Measurements from ENCODE around the gene INTS11. TPM values are rescaled to one million over a fixed set of nuclear protein-coding genes. Genes with fewer than 3 reads are reported as not detected.
A peak's percentile ranks its signal among the peaks of the same experiment; 100 is the strongest.
"Not testable (repeated sequence)": the region's sequence is repeated elsewhere in the genome, so short reads cannot be mapped to it uniquely, and the experiment has no call there.

The INTS11 gene
- total RNA-seq, 1 experiment from 2014 or later, result 85.4 TPM

DNA sequence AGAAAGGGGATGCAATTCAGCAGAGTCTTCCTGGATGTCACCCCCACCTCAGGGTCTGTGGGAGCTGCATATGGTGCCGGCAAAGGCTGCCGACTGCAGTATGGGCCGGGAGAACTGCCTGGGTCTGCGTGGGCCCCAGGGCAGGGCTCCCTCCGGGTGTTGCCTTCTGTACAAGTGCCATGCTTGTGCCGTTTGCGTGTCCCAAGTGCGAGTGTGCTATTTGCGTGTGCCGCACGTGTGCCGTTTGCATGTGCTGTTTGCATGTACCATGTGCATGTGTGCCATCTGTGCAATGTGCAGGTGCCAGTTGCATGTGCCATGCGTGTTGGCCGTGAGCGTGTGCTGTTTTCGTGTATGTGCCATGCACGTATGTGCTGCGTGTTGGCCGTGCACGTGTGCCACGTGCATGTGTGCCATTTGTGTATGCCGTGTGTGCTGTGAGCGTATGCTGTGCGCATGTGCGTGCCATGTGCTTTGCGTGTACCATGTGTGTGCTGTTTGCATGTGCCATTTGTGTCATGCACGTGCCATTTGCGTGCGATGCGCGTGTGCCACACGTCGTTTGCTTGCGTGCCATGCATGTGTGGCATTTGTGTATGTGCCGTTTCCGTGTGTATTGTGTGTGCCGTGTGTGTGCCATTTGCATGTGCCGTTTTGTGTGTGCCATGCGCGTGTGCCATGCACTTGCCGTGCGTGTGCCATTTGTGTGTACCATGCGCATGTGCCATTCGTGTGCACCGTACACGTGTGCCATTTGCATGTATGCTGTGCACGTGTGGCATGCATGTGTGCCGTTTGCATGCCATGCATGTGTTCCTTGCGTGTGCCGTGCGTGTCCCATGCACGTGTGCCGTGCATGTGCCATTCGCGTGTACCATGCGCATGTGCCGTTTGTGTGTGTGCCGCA, 5.1 kb upstream of the INTS11 start:
- DNase-seq (ENCODE audit: low read depth), result no peak

GRCh38 chr1:1328254-1328653, 3.8 kb upstream of the INTS11 start:
- no peak for DNase-seq (ENCODE audit: low read depth)

DNA sequence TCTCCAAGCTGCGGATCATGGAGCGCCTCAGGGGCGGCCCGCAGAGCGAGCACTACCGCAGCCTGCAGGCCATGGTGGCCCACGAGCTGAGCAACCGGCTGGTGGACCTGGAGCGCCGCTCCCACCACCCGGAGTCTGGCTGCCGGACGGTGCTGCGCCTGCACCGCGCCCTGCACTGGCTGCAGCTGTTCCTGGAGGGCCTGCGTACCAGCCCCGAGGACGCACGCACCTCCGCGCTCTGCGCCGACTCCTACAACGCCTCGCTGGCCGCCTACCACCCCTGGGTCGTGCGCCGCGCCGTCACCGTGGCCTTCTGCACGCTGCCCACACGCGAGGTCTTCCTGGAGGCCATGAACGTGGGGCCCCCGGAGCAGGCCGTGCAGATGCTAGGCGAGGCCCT, 2.8 kb upstream of the INTS11 start:
- no peak for DNase-seq (ENCODE audit: low read depth)

- DNase-seq (ENCODE audit: low read depth), result no peak
Observed at GRCh38 chr1:1326075-1326605, 1.7 kb upstream of the INTS11 start.

DNA sequence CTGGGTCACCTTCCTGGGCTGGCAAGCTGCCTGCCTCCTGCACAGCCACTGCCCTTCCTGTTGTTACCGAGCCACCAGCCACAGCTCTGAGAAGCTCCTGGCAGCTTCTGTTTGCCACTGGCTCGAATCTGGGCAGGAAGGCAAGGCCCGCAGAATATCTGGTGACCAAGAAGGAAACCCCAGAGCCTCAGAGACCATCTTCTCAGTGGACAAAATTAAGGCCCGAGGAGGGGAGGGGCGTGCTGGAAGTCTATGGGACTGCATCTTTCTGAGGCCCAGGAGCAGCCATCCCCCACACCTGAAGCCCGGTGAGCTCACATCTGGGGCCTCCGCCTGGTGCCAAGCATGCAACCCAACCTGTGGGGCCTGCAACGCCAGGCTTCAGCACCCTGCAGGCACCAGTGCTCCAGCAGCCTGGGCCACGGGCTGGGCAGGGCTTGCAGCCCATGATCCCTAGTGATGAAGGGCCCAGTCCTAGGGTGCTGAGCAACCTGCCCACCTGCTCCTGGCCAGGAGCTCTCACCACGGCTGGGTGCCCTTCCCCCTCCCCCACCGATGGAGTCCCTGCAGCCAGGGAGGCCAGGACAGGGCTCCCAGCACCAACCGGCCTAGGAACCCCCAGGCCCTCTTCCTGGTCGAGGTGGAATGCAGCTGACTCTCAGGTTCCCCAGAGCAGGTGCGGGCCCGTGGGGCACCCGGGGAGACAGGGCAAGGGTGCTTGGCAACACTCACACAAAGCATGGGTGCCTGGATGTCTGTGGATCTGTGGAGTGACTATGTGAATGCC, 1.0 kb upstream of the INTS11 start:
- no peak for DNase-seq (ENCODE audit: low read depth)

DNA sequence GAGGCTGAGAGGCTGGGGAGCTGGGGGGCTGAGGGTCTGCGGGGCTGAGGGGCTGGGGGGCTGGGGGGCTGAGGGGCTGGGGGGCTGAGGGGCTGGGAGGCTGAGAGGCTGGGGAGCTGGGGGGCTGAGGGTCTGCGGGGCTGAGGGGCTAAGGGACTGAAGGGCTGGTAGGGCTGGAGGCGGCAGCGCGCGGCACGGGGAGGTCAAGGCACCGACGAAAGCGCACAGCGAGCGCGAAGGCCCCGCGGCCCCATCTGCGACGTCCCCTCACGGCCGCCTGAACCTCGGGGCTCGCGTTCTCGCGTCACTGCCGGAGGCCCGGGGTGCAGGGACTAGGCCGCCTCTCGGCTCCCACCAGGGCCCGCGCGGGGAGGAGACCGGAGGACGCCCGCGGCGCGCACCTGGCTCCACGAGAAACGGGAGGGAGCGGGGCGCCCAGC, 356 bp downstream of the INTS11 start:
- DNase-seq (ENCODE audit: low read depth), result no peak

- no peak for DNase-seq (ENCODE audit: low read depth)
Observed at GRCh38 chr1:1322952-1323351, 1.5 kb downstream of the INTS11 start.

- DNase-seq (ENCODE audit: low read depth), result no peak
Observed at GRCh38 chr1:1322418-1322817, 2.0 kb downstream of the INTS11 start.

- DNase-seq (ENCODE audit: low read depth), result no peak
Observed at GRCh38 chr1:1321477-1321876, 3.0 kb downstream of the INTS11 start.

GRCh38 chr1:1320666-1321448, 3.6 kb downstream of the INTS11 start:
- no peak for DNase-seq (ENCODE audit: low read depth)

- DNase-seq (ENCODE audit: low read depth), result no peak
Observed at GRCh38 chr1:1319646-1319941, 4.9 kb downstream of the INTS11 start.

GRCh38 chr1:1318777-1319645, 5.4 kb downstream of the INTS11 start:
- no peak for DNase-seq (ENCODE audit: low read depth)

- peak; percentile 95 for DNase-seq (ENCODE audit: low read depth)
Observed at GRCh38 chr1:1318131-1318652, 6.3 kb downstream of the INTS11 start.

DNA sequence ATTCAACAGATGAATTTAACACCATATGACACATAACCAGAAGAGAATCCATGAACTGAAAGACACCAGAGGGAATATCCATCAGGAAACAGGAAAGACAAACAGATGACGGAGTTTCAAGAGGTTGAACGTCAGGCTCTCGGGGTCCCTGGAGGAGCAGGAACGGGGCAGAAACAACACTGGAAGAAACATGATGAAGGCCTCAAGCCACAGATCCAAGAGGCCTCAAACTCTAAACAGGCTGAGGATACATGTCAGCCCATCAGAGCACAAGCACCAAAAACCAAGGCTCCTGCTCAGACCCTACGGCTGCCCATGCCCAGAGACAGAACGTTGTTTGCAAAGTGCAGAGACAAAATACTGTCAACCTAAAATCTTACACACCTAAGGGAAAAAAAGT, 7.0 kb downstream of the INTS11 start:
- no peak for DNase-seq (ENCODE audit: low read depth)

DNA sequence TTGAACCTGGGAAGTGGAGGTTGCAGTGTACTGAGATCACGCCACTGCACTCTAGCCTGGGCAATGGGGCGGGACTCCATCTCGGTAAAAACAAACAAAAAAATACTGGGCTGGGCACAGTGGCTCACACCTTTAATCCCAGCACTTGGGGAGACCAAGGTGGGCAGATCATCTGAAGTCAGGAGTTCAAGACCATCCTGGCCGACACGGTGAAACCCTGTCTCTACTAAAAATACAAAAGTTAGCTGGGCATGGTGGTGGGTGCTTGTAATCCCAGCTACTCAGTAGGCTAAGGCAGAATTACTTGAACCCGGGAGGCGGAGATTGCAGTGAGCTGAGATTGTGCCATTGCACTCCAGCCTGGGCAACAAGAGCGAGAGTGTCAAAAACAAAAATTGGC, 8.3 kb downstream of the INTS11 start:
- not testable (repeated sequence) for DNase-seq (ENCODE audit: low read depth)

DNA sequence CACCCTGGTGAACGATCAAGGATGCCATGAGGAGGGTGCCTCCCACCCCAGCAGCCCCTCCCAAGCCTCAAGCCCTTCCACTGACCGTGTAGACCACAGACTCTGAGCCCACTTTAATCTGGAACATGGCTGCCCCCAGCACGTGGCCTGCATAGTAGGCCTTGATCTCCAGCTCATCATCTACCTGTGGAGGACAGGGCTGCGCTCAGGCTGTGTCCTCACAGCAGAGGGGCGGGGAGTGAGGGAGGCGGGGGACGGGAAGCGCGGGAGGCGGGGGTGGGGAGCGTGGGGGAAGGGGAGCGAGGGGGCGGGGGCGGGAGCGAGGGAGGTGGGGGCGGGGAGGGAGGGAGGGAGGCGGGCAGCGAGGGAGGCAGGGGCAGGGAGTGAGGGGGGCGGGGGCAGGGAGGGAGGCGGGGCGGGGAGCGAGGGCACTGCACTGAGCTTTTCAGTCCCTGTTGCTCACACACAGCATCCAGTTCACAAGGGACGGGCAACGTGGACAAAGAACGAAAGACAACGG, 9.0 kb downstream of the INTS11 start:
- no peak for DNase-seq (ENCODE audit: low read depth)

- no peak for DNase-seq (ENCODE audit: low read depth)
Observed at GRCh38 chr1:1314678-1315335, 9.7 kb downstream of the INTS11 start.

DNA sequence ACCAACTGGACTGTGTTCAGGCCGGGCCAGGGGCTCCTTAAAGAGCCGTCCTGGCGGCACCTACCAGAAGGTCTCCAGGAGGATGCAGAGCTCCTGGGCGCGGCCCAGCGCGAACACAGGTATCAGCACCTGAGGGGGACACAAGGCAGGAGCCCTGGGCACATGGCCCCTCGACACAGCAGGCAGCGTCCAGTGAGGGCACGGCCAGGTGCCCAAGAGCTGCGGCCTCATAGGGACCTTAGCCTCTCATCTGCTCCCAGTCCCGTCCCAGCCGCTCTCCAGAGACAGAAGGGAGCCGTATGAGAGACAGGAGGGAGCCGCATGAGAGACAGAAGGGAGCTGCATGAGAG, 10.2 kb downstream of the INTS11 start:
- DNase-seq (ENCODE audit: low read depth), result no peak

DNA sequence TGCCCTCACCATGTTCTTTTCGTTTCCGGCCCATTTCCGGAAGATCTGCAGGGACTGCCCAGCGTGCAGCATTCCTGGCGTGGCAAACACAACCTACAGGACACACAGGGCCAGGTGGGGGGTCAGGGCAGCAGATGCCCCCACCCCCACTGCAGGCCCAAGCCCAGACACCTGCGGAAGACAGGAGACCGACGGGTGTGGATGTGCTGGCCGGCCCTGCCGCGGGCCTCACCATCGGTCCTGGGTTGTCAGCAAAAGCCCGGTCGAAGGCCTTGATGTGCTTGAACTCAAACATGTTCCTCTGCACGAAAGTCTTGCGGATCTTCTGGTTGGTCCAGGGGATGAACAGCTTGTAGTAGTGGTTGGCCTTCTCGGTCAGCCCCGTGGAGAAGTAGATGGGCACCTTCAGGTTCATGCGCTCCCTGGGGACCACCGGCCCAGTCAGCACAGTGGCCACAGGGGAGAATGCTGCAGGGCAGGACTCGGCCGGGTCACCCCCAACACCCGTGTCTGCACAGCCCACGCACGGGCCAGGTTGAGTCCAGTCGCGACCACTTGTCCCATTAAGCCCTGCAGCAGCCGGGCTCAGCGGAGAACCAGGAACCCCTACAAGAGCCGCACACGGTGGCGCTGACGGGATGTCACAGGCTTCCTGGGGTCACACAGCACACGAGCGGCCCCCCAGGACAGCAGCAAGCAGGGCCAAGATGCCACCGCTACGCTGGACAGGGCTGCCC, 10.8 kb downstream of the INTS11 start:
- DNase-seq (ENCODE audit: low read depth), result no peak
